Fibroblast of gingiva (primary cell): ENCODE measurements around the gene COTL1.
"Not testable (repeated sequence)": the region's sequence is repeated elsewhere in the genome, so short reads cannot be mapped to it uniquely, and the experiment has no call there.

ENCODE experiments used
- DNase-seq: peaks from one replicate; pipeline ENCODE4 v3.0.0-alpha.2; 2011; ENCODE audit warnings: low read depth

COTL1 gene

GRCh38 chr16:84569382-84569987, 48.4 kb downstream of the COTL1 start:
- no peak for DNase-seq

- no peak for DNase-seq
Measured at GRCh38 chr16:84568066-84568465, 49.8 kb downstream of the COTL1 start.

- no peak for DNase-seq
Measured at GRCh38 chr16:84567286-84567962, 50.5 kb downstream of the COTL1 start.

- no peak for DNase-seq
Measured at GRCh38 chr16:84566545-84567257, 51.2 kb downstream of the COTL1 start.

GRCh38 chr16:84565669-84566495, 52.0 kb downstream of the COTL1 start:
- no peak for DNase-seq

GRCh38 chr16:84563786-84564420, 54.0 kb downstream of the COTL1 start:
- no peak for DNase-seq

- no peak for DNase-seq
Measured at GRCh38 chr16:84563064-84563715, 54.7 kb downstream of the COTL1 start.

- DNase-seq: no peak
Measured at GRCh38 chr16:84562174-84562815, 55.6 kb downstream of the COTL1 start.

GRCh38 chr16:84561291-84561690, 56.6 kb downstream of the COTL1 start:
- no peak for DNase-seq

GRCh38 chr16:84560269-84560668, 57.6 kb downstream of the COTL1 start:
- no peak for DNase-seq

GRCh38 chr16:84559311-84559932, 58.5 kb downstream of the COTL1 start:
- DNase-seq: no peak

- not testable (repeated sequence) for DNase-seq
Measured at GRCh38 chr16:84558850-84559249, 59.0 kb downstream of the COTL1 start.

GRCh38 chr16:84557504-84557903, 60.4 kb downstream of the COTL1 start:
- no peak for DNase-seq

GRCh38 chr16:84557059-84557458, 60.8 kb downstream of the COTL1 start:
- no peak for DNase-seq

- no peak for DNase-seq
Measured at GRCh38 chr16:84555418-84556196, 62.3 kb downstream of the COTL1 start.

GRCh38 chr16:84554627-84555328, 63.1 kb downstream of the COTL1 start:
- DNase-seq: no peak

GRCh38 chr16:84553873-84554399, 63.9 kb downstream of the COTL1 start:
- no peak for DNase-seq

- DNase-seq: no peak
Measured at GRCh38 chr16:84552135-84552534, 65.7 kb downstream of the COTL1 start.

- DNase-seq: no peak
Measured at GRCh38 chr16:84550096-84550495, 67.8 kb downstream of the COTL1 start.
